ENCODE measurements around the gene MAGEA3. TPM values are rescaled to one million over a fixed set of nuclear protein-coding genes. Genes with fewer than 3 reads are reported as not detected.
A peak's percentile ranks its signal among the peaks of the same experiment; 100 is the strongest.
"Not testable (repeated sequence)": the region's sequence is repeated elsewhere in the genome, so short reads cannot be mapped to it uniquely, and the experiment has no call there.

Gene MAGEA3
- total and polyA plus RNA-seq, 7 donors, result not detected

GRCh38 chrX:152735860-152736511 is 37.4 kb downstream of the MAGEA3 start:
- Histone ChIP-seq H3K4me1 (no peaks in the 10 kb centered on the region), H3K36me3 (ENCODE audit: insufficient read depth in 1 of 2, low read depth in 1 of 2) (no peaks in the 10 kb centered on the region), H3K4me3 (no peak overlapping the region), H3K27me3 (ENCODE audit: insufficient read depth in 3 of 3, low read length in 2 of 3) (no peaks in the 10 kb centered on the region), H3K9me3 (no peaks in the 10 kb centered on the region), H3K27ac (no peak overlapping the region)
- intact Hi-C loops (cut with DNase I), result no loop called here
- TF ChIP-seq CTCF (IDR thresholded peaks at IDR 0.05), result no peak
- WGBS, 3 donors, result 87 to 90% (median 88%) methylated on average over 12 of the region's 12 CpGs
- ATAC-seq (no peak), DNase-seq (peak in 1 of 2 donors; percentile 30)

DNA sequence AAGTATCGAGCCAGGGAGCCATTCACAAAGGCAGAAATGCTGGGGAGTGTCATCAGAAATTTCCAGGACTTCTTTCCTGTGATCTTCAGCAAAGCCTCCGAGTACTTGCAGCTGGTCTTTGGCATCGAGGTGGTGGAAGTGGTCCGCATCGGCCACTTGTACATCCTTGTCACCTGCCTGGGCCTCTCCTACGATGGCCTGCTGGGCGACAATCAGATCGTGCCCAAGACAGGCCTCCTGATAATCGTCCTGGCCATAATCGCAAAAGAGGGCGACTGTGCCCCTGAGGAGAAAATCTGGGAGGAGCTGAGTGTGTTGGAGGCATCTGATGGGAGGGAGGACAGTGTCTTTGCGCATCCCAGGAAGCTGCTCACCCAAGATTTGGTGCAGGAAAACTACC is 37.9 kb downstream of the MAGEA3 start:
- ATAC-seq; H3K9me3 ChIP-seq; H3K4me1 ChIP-seq; H3K27me3 ChIP-seq (ENCODE audit: insufficient read depth in 3 of 3, low read length in 2 of 3); intact Hi-C loops (cut with DNase I); H3K27ac ChIP-seq; H3K4me3 ChIP-seq; H3K36me3 ChIP-seq (ENCODE audit: insufficient read depth in 1 of 2, low read depth in 1 of 2): not testable (repeated sequence)
- WGBS, 3 donors, result 80 to 87% (median 86%) methylated on average over 12 of the region's 12 CpGs
- peak in 1 of 2 donors; percentile 8 for DNase-seq

GRCh38 chrX:152738560-152738959 is 40.0 kb downstream of the MAGEA3 start:
- 81 to 88% (median 82%) methylated on average over 5 of the region's 5 CpGs for WGBS, 3 donors
- Histone ChIP-seq H3K9me3 (no peaks in the 10 kb centered on the region), H3K4me3 (no peak overlapping the region), H3K36me3 (ENCODE audit: insufficient read depth in 1 of 2, low read depth in 1 of 2) (no peaks in the 10 kb centered on the region), H3K27me3 (ENCODE audit: insufficient read depth in 3 of 3, low read length in 2 of 3) (no peaks in the 10 kb centered on the region), H3K27ac (no peak overlapping the region), H3K4me1 (no peaks in the 10 kb centered on the region)
- intact Hi-C loops (cut with DNase I), result no loop called here
- DNase-seq, result no peak
- ATAC-seq, result no peak
- TF ChIP-seq CTCF (IDR thresholded peaks at IDR 0.05), result no peak

Other genes with a start within 250 kb of the MAGEA3 start
- gene GABRA3, start 247.5 kb upstream of the MAGEA3 start, total RNA-seq, result not detected
- under 1 TPM in 1 of 3 donors, not detected in 2; 0.01 TPM for gene GABRA3, start 247.5 kb upstream of the MAGEA3 start, polyA plus RNA-seq
- not detected for gene GABRQ, start 60.9 kb upstream of the MAGEA3 start, total RNA-seq
- gene GABRQ, start 60.9 kb upstream of the MAGEA3 start, polyA plus RNA-seq, result not detected
- not detected for gene CSAG2, start 10.5 kb downstream of the MAGEA3 start, total RNA-seq
- gene CSAG2, start 10.5 kb downstream of the MAGEA3 start, polyA plus RNA-seq, result not detected
- gene MAGEA2B, start 15.8 kb downstream of the MAGEA3 start, total RNA-seq, result not detected
- not detected for gene MAGEA2B, start 15.8 kb downstream of the MAGEA3 start, polyA plus RNA-seq
- not detected for gene CSAG1, start 34.9 kb downstream of the MAGEA3 start, total RNA-seq
- under 1 TPM in 1 of 3 donors, not detected in 2; 0.04 TPM for gene CSAG1, start 34.9 kb downstream of the MAGEA3 start, polyA plus RNA-seq
- gene MAGEA12, start 35.0 kb downstream of the MAGEA3 start, total RNA-seq, result not detected
- gene MAGEA12, start 35.0 kb downstream of the MAGEA3 start, polyA plus RNA-seq, result not detected
- gene MAGEA2, start 55.0 kb downstream of the MAGEA3 start, total RNA-seq, result not detected
- not detected for gene MAGEA2, start 55.0 kb downstream of the MAGEA3 start, polyA plus RNA-seq
- gene CSAG3, start 60.4 kb downstream of the MAGEA3 start, total RNA-seq, result not detected
- gene CSAG3, start 60.4 kb downstream of the MAGEA3 start, polyA plus RNA-seq, result not detected
- not detected for gene MAGEA6, start 70.9 kb downstream of the MAGEA3 start, total RNA-seq
- gene MAGEA6, start 70.9 kb downstream of the MAGEA3 start, polyA plus RNA-seq, result not detected
- 10 to 100 TPM in 3 of 4 donors, 1 to 10 TPM in 1; 9.2 to 15.0 (median 12.4) TPM for gene CETN2, start 132.0 kb downstream of the MAGEA3 start, total RNA-seq
- 10 to 100 TPM; 15.4 to 29.8 (median 16.2) TPM for gene CETN2, start 132.0 kb downstream of the MAGEA3 start, polyA plus RNA-seq
- 1 to 10 TPM; 5.3 to 9.3 (median 7.5) TPM for gene NSDHL, start 132.3 kb downstream of the MAGEA3 start, total RNA-seq
- 10 to 100 TPM in 2 of 3 donors, 1 to 10 TPM in 1; 8.1 to 18.7 (median 11.5) TPM for gene NSDHL, start 132.3 kb downstream of the MAGEA3 start, polyA plus RNA-seq
- gene ZNF185, start 199.3 kb downstream of the MAGEA3 start, total RNA-seq, result 1 to 10 TPM; 1.3 to 1.5 (median 1.4) TPM
- gene ZNF185, start 199.3 kb downstream of the MAGEA3 start, polyA plus RNA-seq, result 1 to 10 TPM in 1 of 3 donors, under 1 TPM in 2; 0.79 to 1.1 (median 0.79) TPM